Measurements from ENCODE around the gene RGS19. TPM values are rescaled to one million over a fixed set of nuclear protein-coding genes. Genes with fewer than 3 reads are reported as not detected.

The RGS19 gene
- total RNA-seq, 1 experiment from 2014 or later = 32.0 TPM

DNA sequence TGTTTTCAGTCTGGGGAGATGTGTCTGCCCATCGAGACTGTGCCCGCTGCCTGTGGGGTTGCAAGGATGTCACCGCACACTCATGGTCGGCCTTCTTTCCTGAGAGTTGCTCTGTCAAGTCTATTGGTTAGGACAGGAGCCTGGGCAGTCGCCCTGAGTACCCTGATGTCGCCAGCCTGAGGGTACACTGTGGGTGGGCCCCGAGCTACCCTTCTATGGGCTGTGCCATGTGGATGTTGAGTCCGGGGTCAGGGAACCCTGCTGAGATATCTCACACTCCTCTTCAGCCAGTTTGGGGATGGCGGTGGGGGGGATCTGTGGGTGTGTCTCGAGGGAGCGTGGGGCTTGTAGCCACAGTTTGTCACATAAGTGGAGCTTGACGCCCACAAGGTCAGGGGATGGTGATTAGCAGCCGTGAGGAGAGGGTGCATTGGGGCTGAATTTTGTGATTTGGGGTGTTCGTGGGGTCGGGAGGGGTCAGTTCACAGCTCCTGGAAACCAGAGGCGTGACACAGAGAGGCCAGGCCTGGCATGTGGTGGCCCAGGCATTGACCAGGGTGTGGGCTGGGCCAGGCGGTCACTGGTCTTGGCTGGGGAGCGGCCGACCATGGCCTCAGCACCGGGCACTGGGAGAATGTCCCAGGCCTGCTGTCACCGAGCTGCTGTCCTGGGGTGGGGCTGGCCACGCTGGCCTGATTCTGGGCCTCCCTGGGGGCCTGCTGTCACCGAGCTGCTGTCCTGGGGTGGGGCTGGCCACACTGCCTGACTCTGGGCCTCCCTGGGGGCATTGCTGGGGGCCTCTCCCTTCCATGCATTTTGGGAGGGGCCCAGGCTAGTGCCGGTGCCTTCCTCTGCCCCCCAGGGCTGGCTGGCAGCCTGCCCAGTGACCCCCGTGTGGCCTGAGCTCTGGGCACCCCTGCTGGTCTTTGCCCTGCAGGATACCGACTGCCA is 29.7 kb upstream of the RGS19 start:
- Histone ChIP-seq H3K9me3 (ENCODE audit: control insufficient read depth, insufficient read depth, low read depth, low read length) (no peaks in the 10 kb centered on the region), H3K27ac (ENCODE audit: low read length) (no peak overlapping the region), H3K27me3 (ENCODE audit: control insufficient read depth, insufficient read depth, low read length) (no peaks in the 10 kb centered on the region), H3K36me3 (ENCODE audit: control insufficient read depth, insufficient read depth, low read length) (no peaks in the 10 kb centered on the region), H3K4me1 (ENCODE audit: control insufficient read depth, insufficient read depth, low read length) (no peaks in the 10 kb centered on the region; the same call in 1 of the 2 replicates), H3K4me3 (ENCODE audit: low read depth in 2 of 2, low read length in 2 of 2) (no peak overlapping the region)
- ATAC-seq = no peak
- BruUV-seq (replicated peaks) = no TSS peak
- no peak for TF ChIP-seq REST (IDR thresholded peaks at IDR 0.05; ENCODE audit: insufficient read depth in 1 of 2, low read depth in 2 of 2, low read length in 1 of 2)
- no peak for TF ChIP-seq SIN3A (IDR thresholded peaks at IDR 0.05; ENCODE audit: borderline replicate concordance, insufficient read depth, low read depth, low read length)
- no peak for DNase-seq (ENCODE audit: low read depth, low spot score)
- in situ Hi-C loops (cut with HindIII; ENCODE audit: low pct_unique_long_range_greater_than_20kb, low sequenced_read_pairs) = no loop called here
- intact Hi-C loops (cut with micrococcal nuclease; ENCODE audit: unreplicated experiment) = no loop called here
- POLR2A ChIA-PET = no interaction called here
- CTCF ChIA-PET = interaction anchor here (0.7 kb wide), 1 partner anchor 10 kb away, joined by 3 read pairs; no protein-coding TSS in a partner anchor

- TF ChIP-seq, protein P1, sequence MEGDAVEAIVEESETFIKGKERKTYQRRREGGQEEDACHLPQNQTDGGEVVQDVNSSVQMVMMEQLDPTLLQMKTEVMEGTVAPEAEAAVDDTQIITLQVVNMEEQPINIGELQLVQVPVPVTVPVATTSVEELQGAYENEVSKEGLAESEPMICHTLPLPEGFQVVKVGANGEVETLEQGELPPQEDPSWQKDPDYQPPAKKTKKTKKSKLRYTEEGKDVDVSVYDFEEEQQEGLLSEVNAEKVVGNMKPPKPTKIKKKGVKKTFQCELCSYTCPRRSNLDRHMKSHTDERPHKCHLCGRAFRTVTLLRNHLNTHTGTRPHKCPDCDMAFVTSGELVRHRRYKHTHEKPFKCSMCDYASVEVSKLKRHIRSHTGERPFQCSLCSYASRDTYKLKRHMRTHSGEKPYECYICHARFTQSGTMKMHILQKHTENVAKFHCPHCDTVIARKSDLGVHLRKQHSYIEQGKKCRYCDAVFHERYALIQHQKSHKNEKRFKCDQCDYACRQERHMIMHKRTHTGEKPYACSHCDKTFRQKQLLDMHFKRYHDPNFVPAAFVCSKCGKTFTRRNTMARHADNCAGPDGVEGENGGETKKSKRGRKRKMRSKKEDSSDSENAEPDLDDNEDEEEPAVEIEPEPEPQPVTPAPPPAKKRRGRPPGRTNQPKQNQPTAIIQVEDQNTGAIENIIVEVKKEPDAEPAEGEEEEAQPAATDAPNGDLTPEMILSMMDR (IDR thresholded peaks at IDR 0.05) = no peak
- TF ChIP-seq REST (IDR thresholded peaks at IDR 0.05; ENCODE audit: insufficient read depth in 1 of 2, low read depth in 2 of 2, low read length in 1 of 2) (no peak), POLR2AphosphoS5 (IDR thresholded peaks at IDR 0.05; ENCODE audit: low read depth, low read length) (no peak), TCF7L2 (IDR thresholded peaks at IDR 0.05; ENCODE audit: low read depth, low read length) (no peak), SIN3A (IDR thresholded peaks at IDR 0.05; ENCODE audit: borderline replicate concordance, insufficient read depth, low read depth, low read length) (no peak)
- POLR2A ChIA-PET = no interaction called here
- ATAC-seq (no peak), DNase-seq (ENCODE audit: low read depth, low spot score) (no peak)
- H3K27me3 ChIP-seq (ENCODE audit: control insufficient read depth, insufficient read depth, low read length) = no peaks in the 10 kb centered on the region
- H3K4me1 ChIP-seq (ENCODE audit: control insufficient read depth, insufficient read depth, low read length) = no peaks in the 10 kb centered on the region; the same call in 1 of the 2 replicates
- H3K4me3 ChIP-seq (ENCODE audit: low read depth in 2 of 2, low read length in 2 of 2) = no peak overlapping the region
- BruUV-seq (replicated peaks) = no TSS peak
- no peaks in the 10 kb centered on the region for H3K36me3 ChIP-seq (ENCODE audit: control insufficient read depth, insufficient read depth, low read length)
- no peak overlapping the region for H3K27ac ChIP-seq (ENCODE audit: low read length)
- in situ Hi-C loops (cut with HindIII; ENCODE audit: low pct_unique_long_range_greater_than_20kb, low sequenced_read_pairs) (no loop called here), intact Hi-C loops (cut with micrococcal nuclease; ENCODE audit: unreplicated experiment) (no loop called here)
- H3K9me3 ChIP-seq (ENCODE audit: control insufficient read depth, insufficient read depth, low read depth, low read length) = no peaks in the 10 kb centered on the region
- CTCF ChIA-PET = no interaction called here
Observed at GRCh38 chr20:64107736-64108457, 28.6 kb upstream of the RGS19 start.

Measured in Panc1 (cell line).